H1 (cell line): Measurements from ENCODE around the gene VASP. TPM values are rescaled to one million over a fixed set of nuclear protein-coding genes. Genes with fewer than 3 reads are reported as not detected.
A peak's percentile ranks its signal among the peaks of the same experiment; 100 is the strongest.

Experiments
- CTCF ChIA-PET: fragments of 300-600 bp; sonication (Branson Sonifier 250); formaldehyde crosslinking; loops from one replicate; lab custom pipeline; 2021; ENCODE audit not compliant: partially characterized antibody; lab: Charles Lee
- POLR2A ChIA-PET: fragments of 300-600 bp; sonication (Branson Sonifier 250); formaldehyde crosslinking; loops from one replicate; lab custom pipeline; 2021; ENCODE audit warnings: inconsistent platforms; ENCODE audit not compliant: partially characterized antibody; lab: Charles Lee
- DNase-seq, 2 experiments: peaks; one replicate each; pipeline versions ENCODE4 v3.0.0 to v3.0.0-alpha.2; 2010 to 2022; ENCODE audit warnings: low spot score in 2 of 2, low read depth in 1 of 2, mixed read lengths in 1 of 2
- FAIRE-seq: peaks from 2 replicates; lab custom pipeline; 2011; peaks lifted over from hg19 to GRCh38; lab: Jason Lieb, UNC
- H2AFZ ChIP-seq: 2 replicates; pipeline ENCODE4 v1.8.1; 2012; ENCODE audit warnings: low read length, inconsistent platforms
- H2AK5ac ChIP-seq: 2 replicates; pipeline ENCODE4 v1.6.1; 2013; ENCODE audit warnings: low read depth, low read length
- H2BK120ac ChIP-seq: replicated peaks from 2 replicates; pipeline ENCODE3; 2013; ENCODE audit warnings: low read depth, low read length, inconsistent platforms
- H2BK12ac ChIP-seq: 2 replicates; pipeline ENCODE4 v1.6.1; 2013; ENCODE audit warnings: low read depth, low read length
- H2BK15ac ChIP-seq: 2 replicates; pipeline ENCODE4 v1.6.1; 2013; ENCODE audit warnings: low read length
- H2BK20ac ChIP-seq: 2 replicates; pipeline ENCODE4 v1.6.1; 2013; ENCODE audit warnings: low read length
- H2BK5ac ChIP-seq: 2 replicates; pipeline ENCODE4 v1.6.1; 2013; ENCODE audit warnings: low read depth, low read length
- H3K14ac ChIP-seq: 2 replicates; pipeline ENCODE4 v1.6.1; 2013; ENCODE audit warnings: inconsistent platforms; ENCODE audit not compliant: insufficient read length
- H3K18ac ChIP-seq: 2 replicates; pipeline ENCODE4 v1.6.1; 2013; ENCODE audit warnings: low read length; ENCODE audit errors: extremely low read depth
- H3K23ac ChIP-seq: 2 replicates; pipeline ENCODE4 v1.6.1; 2013; ENCODE audit warnings: inconsistent platforms; ENCODE audit not compliant: insufficient read length
- H3K23me2 ChIP-seq: 2 replicates; pipeline ENCODE4 v1.6.1; 2013; ENCODE audit warnings: low read depth, low read length
- H3K27ac ChIP-seq: 2 replicates; pipeline ENCODE4 v1.6.1; 2011; ENCODE audit warnings: low read depth, low read length, inconsistent platforms
- H3K27me3 ChIP-seq, 4 experiments: replicated peaks in 1 of 4; 1 replicate in 1 of 4; 2 replicates in 3 of 4; pipeline versions ENCODE4 v1.6.1 to v1.8.1; 2011 to 2013; ENCODE audit warnings: low read length in 3 of 4, mild to moderate bottlenecking in 3 of 4, inconsistent platforms in 2 of 4, mixed read lengths in 2 of 4, moderate library complexity in 1 of 4; ENCODE audit not compliant: control insufficient read depth in 3 of 4, insufficient read depth in 3 of 4; ENCODE audit errors: extremely low read depth in 1 of 4
- H3K36me3 ChIP-seq, 4 experiments: 2 replicates each; pipeline versions ENCODE4 v1.6.1 to v1.8.1; 2011 to 2013; ENCODE audit warnings: mild to moderate bottlenecking in 4 of 4, low read length in 3 of 4, moderate library complexity in 2 of 4, control low read depth in 1 of 4, inconsistent platforms in 1 of 4; ENCODE audit not compliant: insufficient read depth in 4 of 4, control insufficient read depth in 2 of 4
- H3K4ac ChIP-seq: replicated peaks from 2 replicates; pipeline ENCODE3; 2013; ENCODE audit warnings: low read length, low read depth, mixed read lengths, inconsistent platforms; ENCODE audit not compliant: insufficient read length
- H3K4me1 ChIP-seq, 4 experiments: replicated peaks in 1 of 4; 1 replicate in 1 of 4; 2 replicates in 3 of 4; pipeline versions ENCODE4 v1.6.1 to v1.8.1; 2011 to 2013; ENCODE audit warnings: low read length in 3 of 4, inconsistent platforms in 2 of 4, mixed read lengths in 1 of 4; ENCODE audit not compliant: insufficient read depth in 4 of 4, control insufficient read depth in 3 of 4
- H3K4me2 ChIP-seq, 2 experiments: 2 replicates each; pipeline versions ENCODE4 v1.6.1 to v1.8.1; 2011 to 2013; ENCODE audit warnings: low read depth in 2 of 2, low read length in 2 of 2, control low read depth in 1 of 2, inconsistent platforms in 1 of 2, mild to moderate bottlenecking in 1 of 2; ENCODE audit not compliant: insufficient read depth in 1 of 2
- H3K4me3 ChIP-seq, 4 experiments: fragments of 200-600, 300-600 bp in 1 of 4; sonication (generic), shearing (Covaris generic), sonication (Bioruptor Twin) in 1 of 4; 2 replicates each; pipeline versions ENCODE4 v1.5.1 to v1.8.1; 2011 to 2016; ENCODE audit warnings: low read length in 4 of 4, low read depth in 3 of 4, control low read depth in 2 of 4, inconsistent platforms in 2 of 4, mild to moderate bottlenecking in 2 of 4, mixed read lengths in 1 of 4, moderate library complexity in 1 of 4; ENCODE audit not compliant: insufficient read depth in 2 of 4; ENCODE audit errors: extremely low read depth in 1 of 4
- H3K56ac ChIP-seq: replicated peaks from 2 replicates; pipeline ENCODE3; 2013; ENCODE audit warnings: low read depth, mild to moderate bottlenecking, mixed read lengths, low read length, inconsistent platforms; ENCODE audit not compliant: insufficient read length
- H3K79me1 ChIP-seq: 2 replicates; pipeline ENCODE4 v1.6.1; 2013; ENCODE audit warnings: low read depth, low read length, control low read depth
- H3K79me2 ChIP-seq, 2 experiments: 2 replicates each; pipeline versions ENCODE4 v1.6.1 to v1.8.1; 2012 to 2013; ENCODE audit warnings: low read length in 2 of 2, mild to moderate bottlenecking in 2 of 2, inconsistent platforms in 1 of 2; ENCODE audit not compliant: insufficient read depth in 2 of 2, control insufficient read depth in 1 of 2
- H3K9ac ChIP-seq, 4 experiments: replicated peaks in 1 of 4; 1 replicate in 1 of 4; 2 replicates in 3 of 4; pipeline versions ENCODE4 v1.6.1 to v1.8.1; 2011 to 2013; ENCODE audit warnings: low read depth in 3 of 4, low read length in 3 of 4, control low read depth in 2 of 4, mild to moderate bottlenecking in 2 of 4, moderate library complexity in 2 of 4, inconsistent platforms in 1 of 4; ENCODE audit errors: extremely low read depth in 1 of 4
- H3K9me3 ChIP-seq, 2 experiments: 2 replicates each; pipeline versions ENCODE4 v1.6.1 to v1.8.1; 2012 to 2013; ENCODE audit warnings: mild to moderate bottlenecking in 2 of 2, moderate library complexity in 2 of 2, control low read depth in 1 of 2, inconsistent platforms in 1 of 2, low read depth in 1 of 2, low read length in 1 of 2, mixed read lengths in 1 of 2; ENCODE audit not compliant: insufficient read depth in 2 of 2
- H4K20me1 ChIP-seq, 2 experiments: replicated peaks in 1 of 2; 2 replicates each; pipeline versions ENCODE3 to v1.8.1; 2011 to 2013; ENCODE audit warnings: inconsistent platforms in 2 of 2, low read length in 2 of 2, mild to moderate bottlenecking in 1 of 2; ENCODE audit not compliant: insufficient read depth in 2 of 2, control insufficient read depth in 1 of 2
- H4K5ac ChIP-seq: 2 replicates; pipeline ENCODE4 v1.6.1; 2013; ENCODE audit warnings: low read length, low read depth, mixed read lengths, inconsistent platforms; ENCODE audit not compliant: insufficient read length
- H4K8ac ChIP-seq: 2 replicates; pipeline ENCODE4 v1.8.0; 2013; ENCODE audit warnings: mild to moderate bottlenecking, moderate library complexity, low read length, inconsistent platforms; ENCODE audit not compliant: insufficient read depth; ENCODE audit errors: extremely low read depth
- H4K91ac ChIP-seq: replicated peaks from 2 replicates; pipeline ENCODE3; 2013; ENCODE audit warnings: low read length, mixed read lengths, inconsistent platforms; ENCODE audit not compliant: insufficient read length
- CBX5 ChIP-seq: fragments of 300-800, 300-1000 bp; sonication (generic); IDR thresholded peaks from 2 replicates; pipeline ENCODE4 v1.7.1; 2016; ENCODE audit warnings: antibody characterized with exemption, low read length, low read depth
- RBBP5 ChIP-seq: IDR thresholded peaks from 2 replicates; pipeline ENCODE4 v1.7.1; 2012; ENCODE audit warnings: low read depth, mild to moderate bottlenecking, inconsistent platforms, low read length, moderate library complexity, borderline replicate concordance
- RNF2 ChIP-seq: fragments of 200-900, 300-1000 bp; sonication (generic); IDR thresholded peaks from 2 replicates; pipeline ENCODE4 v1.7.1; 2016; ENCODE audit warnings: borderline replicate concordance, low read depth, mild to moderate bottlenecking, antibody characterized with exemption, low read length; ENCODE audit not compliant: poor library complexity, severe bottlenecking; ENCODE audit errors: missing control alignments
- SUZ12 ChIP-seq: fragments of 200-600 bp; sonication (generic); IDR thresholded peaks from 2 replicates; pipeline ENCODE4 v1.6.1; 2012; ENCODE audit warnings: mild to moderate bottlenecking, inconsistent platforms, low read length, moderate library complexity, mixed read lengths
- WGBS, 2 experiments: shearing (Covaris generic) in 1 of 2; methylation state at CpG; one replicate each; pipeline versions ENCODE4 v1.1.6 to v1.1.7; 2013 to 2015; ENCODE audit warnings: low lambda C conversion rate in 2 of 2, mixed read lengths in 2 of 2, inconsistent platforms in 1 of 2, low coverage in 1 of 2, missing lambda C conversion rate in 1 of 2; ENCODE audit not compliant: insufficient replicate concordance in 2 of 2, insufficient coverage in 1 of 2, insufficient read length in 1 of 2; ENCODE audit errors: extremely low coverage in 1 of 2, missing lambda C conversion rate in 1 of 2; 5-methylcytosine and 5-hydroxymethylcytosine counted together
- polyA plus RNA-seq, 7 experiments: library from polyadenylated mRNA; depleted of rRNA in 3 of 7; stranded (reverse) in 5 of 7; unstranded in 2 of 7; fragments of >200 nt in 5 of 7; fragments of 200-250 nt in 2 of 7; gene quantifications; 1 replicate in 5 of 7; 2 replicates in 1 of 7; 4 replicates in 1 of 7; pipeline versions ENCODE4 v1.2.1 to v1.2.3, GENCODE V29; 2011 to 2013; ENCODE audit warnings: missing spikeins in 2 of 7, mixed read lengths in 2 of 7
- total RNA-seq: library from RNA; stranded (reverse); fragmentation: NEBNext Ultra II Directional; extraction: Animal tissue kit (Norgen Biotek cat#: 25700); gene quantifications from 2 replicates; pipeline ENCODE4 v1.2.1, GENCODE V29; 2021

The VASP gene
- total and polyA plus RNA-seq, 2 of the 8 experiments (the other 6 are each of a cell fraction or from before 2014, with no cell fraction given), result 89.7 to 135 TPM

DNA sequence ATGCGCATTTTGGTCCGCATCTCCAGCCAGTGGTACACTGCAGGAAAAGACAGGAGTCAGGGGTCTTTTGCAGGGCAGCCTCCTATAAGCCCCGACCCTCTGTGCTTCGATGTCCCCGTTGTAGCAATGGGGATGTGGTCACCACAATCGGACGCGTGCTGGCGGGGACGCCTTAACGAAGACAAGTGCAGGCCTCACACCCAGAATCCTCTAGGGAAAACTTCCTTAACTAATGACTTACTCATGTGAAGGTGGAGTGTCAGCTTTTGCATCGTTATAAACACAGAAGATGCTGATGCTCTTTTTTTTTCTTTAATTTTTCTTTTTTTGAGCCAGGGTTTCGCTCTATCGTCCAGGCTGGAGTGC, 22.1 kb downstream of the VASP start:
- TF ChIP-seq SUZ12 (peak; percentile 52; the same call in 1 of the 2 replicates), RNF2 (peak; percentile 15), CBX5 (no peak), RBBP5 (no peak)
- Histone ChIP-seq H4K20me1 (peaks cover 0 to 9% of the 10 kb centered on the region in 2 experiments), H2BK15ac (0 out of 2 replicates have a peak overlapping the region, but pooled peaks have one; percentile 81), H2BK20ac (0 out of 2 replicates have a peak overlapping the region, but pooled peaks have one; percentile 80), H4K5ac (no peak overlapping the region), H2BK5ac (no peak overlapping the region), H3K9me3 (peaks cover 5 to 6% of the 10 kb centered on the region in 2 experiments; a peak in 3 of 4 replicates), H3K14ac (no peak overlapping the region), H3K36me3 (peaks cover 6 to 20% (median 12%) of the 10 kb centered on the region in 4 experiments), H3K18ac (no peak overlapping the region; the same call in 1 of the 2 replicates), H3K4me3 (peak overlapping the region; percentile 50 to 68 (median 58); a peak in 6 of 8 replicates), H3K9ac (0 out of 7 replicates have a peak overlapping the region, but pooled peaks of 1 of the 4 experiments have one; percentile 23), H3K4me2 (peak overlapping the region; percentile 81 to 98), H2BK120ac (no peak overlapping the region), H4K8ac (peak overlapping the region; percentile 62; the same call in 1 of the 2 replicates), H3K27ac (no peak overlapping the region), H3K4ac (no peak overlapping the region), H2AFZ (peak overlapping the region; percentile 45; the same call in 1 of the 2 replicates), H3K79me2 (no peaks in the 10 kb centered on the region), H3K27me3 (peaks cover 0 to 5% (median under 1%) of the 10 kb centered on the region in 4 experiments; a peak in 4 of 7 replicates), H3K23me2 (peaks cover 15% of the 10 kb centered on the region), H3K23ac (no peak overlapping the region), H2AK5ac (no peak overlapping the region), H3K4me1 (peaks cover 0 to 14% (median 9%) of the 10 kb centered on the region in 4 experiments; a peak in 5 of 7 replicates), H3K56ac (no peak overlapping the region), H4K91ac (no peak overlapping the region), H2BK12ac (no peak overlapping the region), H3K79me1 (no peaks in the 10 kb centered on the region)
- no peak for FAIRE-seq
- DNase-seq, result no peak
- 52% methylated on average over 13 of the region's 14 CpGs; no CpG with 5 or more reads in 1 of the 2 experiments for WGBS, 2 experiments
- ChIA-PET POLR2A (interaction anchor here (0.6 to 3.6 kb wide), 14 partner anchors 8 to 124 kb away, joined by 3 to 16 read pairs (median 6); no protein-coding TSS in a partner anchor), CTCF (interaction anchor here (0.7 to 2.9 kb wide), 13 partner anchors 13 to 215 kb away, joined by 3 to 22 read pairs (median 5); no protein-coding TSS in a partner anchor)
